GM13976 (cell line): ENCODE results near the gene HMGCS2.
"Not testable (repeated sequence)": the region's sequence is repeated elsewhere in the genome, so short reads cannot be mapped to it uniquely, and the experiment has no call there.

Experiments used
- DNase-seq: peaks from one replicate; pipeline ENCODE4 v3.0.0; 2012; ENCODE audit warnings: low spot score
- CTCF ChIP-seq: IDR thresholded peaks from 2 replicates; pipeline ENCODE4 v1.5.1; 2012; ENCODE audit warnings: borderline replicate concordance, mild to moderate bottlenecking; ENCODE audit not compliant: insufficient read depth; ENCODE audit errors: extremely low read depth, missing control alignments, control extremely low read depth
- in situ Hi-C: fragments of 300-500 bp; cut with MboI; formaldehyde crosslinking; loops from one replicate; pipeline ENCODE4 v1.12.0; 2022; ENCODE audit warnings: low sequenced_read_pairs, mixed read lengths, inconsistent platforms; ENCODE audit not compliant: unreplicated experiment

HMGCS2 gene

GRCh38 chr1:119794876-119795240, 26.2 kb upstream of the HMGCS2 start:
- DNase-seq: no peak
- TF ChIP-seq CTCF: no peak
- in situ Hi-C loops: loop anchor here (25.0 kb wide), 1 partner anchor 92 kb away; the partner anchor contains the start of gene ADAM30

GRCh38 chr1:119794230-119794875, 25.6 kb upstream of the HMGCS2 start:
- in situ Hi-C loops: loop anchor here (25.0 kb wide), 1 partner anchor 93 kb away; the partner anchor contains the start of gene ADAM30
- DNase-seq: no peak
- TF ChIP-seq CTCF: no peak

- DNase-seq: no peak
- in situ Hi-C loops: loop anchor here (25.0 kb wide), 1 partner anchor 96 kb away; the partner anchor contains the start of gene ADAM30
- no peak for TF ChIP-seq CTCF
Measured at GRCh38 chr1:119791377-119791776, 22.7 kb upstream of the HMGCS2 start.

- DNase-seq: no peak
- TF ChIP-seq CTCF: no peak
- in situ Hi-C loops: loop anchor here (25.0 kb wide), 1 partner anchor 97 kb away; the partner anchor contains the start of gene ADAM30
Measured at GRCh38 chr1:119790451-119791198, 21.9 kb upstream of the HMGCS2 start.

- in situ Hi-C loops: loop anchor here (25.0 kb wide), 1 partner anchor 100 kb away; the partner anchor contains the start of gene ADAM30
- TF ChIP-seq CTCF: no peak
- no peak for DNase-seq
Measured at GRCh38 chr1:119787776-119788175, 19.1 kb upstream of the HMGCS2 start.

GRCh38 chr1:119786473-119787050, 17.9 kb upstream of the HMGCS2 start:
- in situ Hi-C loops: loop anchor here (25.0 kb wide), 1 partner anchor 101 kb away; the partner anchor contains the start of gene ADAM30
- not testable (repeated sequence) for DNase-seq

GRCh38 chr1:119786046-119786445, 17.3 kb upstream of the HMGCS2 start:
- in situ Hi-C loops: loop anchor here (25.0 kb wide), 1 partner anchor 101 kb away; the partner anchor contains the start of gene ADAM30
- DNase-seq: not testable (repeated sequence)
